DOHH2 (cell line): ENCODE measurements around the gene OXTR.

Experiments
- H3F3A ChIP-seq: fragments of 200-600 bp; sonication (generic), shearing (Covaris generic); 2 replicates; pipeline ENCODE4 v1.6.0; 2016; ENCODE audit warnings: antibody characterized with exemption, mild to moderate bottlenecking; ENCODE audit not compliant: control insufficient read depth, insufficient read depth
- H3K27ac ChIP-seq: fragments of 200-600 bp; sonication (generic); 2 replicates; pipeline ENCODE4 v1.5.1; 2014; ENCODE audit warnings: low read depth, mild to moderate bottlenecking, low read length, moderate library complexity
- H3K27me3 ChIP-seq: fragments of 200-600 bp; sonication (generic); 2 replicates; pipeline ENCODE4 v1.6.1; 2014; ENCODE audit warnings: mild to moderate bottlenecking, low read length, mixed read lengths; ENCODE audit not compliant: control insufficient read depth
- H3K36me3 ChIP-seq: fragments of 200-600 bp; sonication (generic); 2 replicates; pipeline ENCODE4 v1.6.1; 2014; ENCODE audit warnings: mild to moderate bottlenecking, low read length, moderate library complexity, mixed read lengths; ENCODE audit not compliant: control insufficient read depth
- H3K4me1 ChIP-seq: fragments of 200-600 bp; sonication (generic); 2 replicates; pipeline ENCODE4 v1.6.1; 2014; ENCODE audit warnings: mild to moderate bottlenecking, low read length, mixed read lengths; ENCODE audit not compliant: control insufficient read depth
- H3K4me2 ChIP-seq: fragments of 200-600 bp; sonication (generic); 2 replicates; pipeline ENCODE4 v1.6.0; 2014; ENCODE audit warnings: mild to moderate bottlenecking, low read length, moderate library complexity
- H3K4me3 ChIP-seq: fragments of 200-600 bp; sonication (generic); 2 replicates; pipeline ENCODE4 v1.5.1; 2014; ENCODE audit warnings: mild to moderate bottlenecking, low read length, mixed read lengths
- H3K79me2 ChIP-seq: fragments of 200-600 bp; sonication (generic); 2 replicates; pipeline ENCODE4 v1.6.1; 2014; ENCODE audit warnings: mild to moderate bottlenecking, low read length, mixed read lengths; ENCODE audit not compliant: control insufficient read depth
- H3K9me2 ChIP-seq: fragments of 200-600 bp; sonication (generic); replicated peaks from 2 replicates; pipeline ENCODE4 v1.6.1; 2014; ENCODE audit warnings: mild to moderate bottlenecking, low read length, mixed read lengths; ENCODE audit not compliant: control insufficient read depth
- H3K9me3 ChIP-seq: fragments of 200-600 bp; sonication (generic); 2 replicates; pipeline ENCODE4 v1.6.1; 2014; ENCODE audit warnings: antibody characterized with exemption, low read length, mixed read lengths; ENCODE audit not compliant: control insufficient read depth, insufficient read depth
- H4K20me1 ChIP-seq: fragments of 200-600 bp; sonication (generic); 2 replicates; pipeline ENCODE4 v1.6.0; 2014; ENCODE audit warnings: low read depth, mild to moderate bottlenecking, antibody characterized with exemption, low read length, moderate library complexity; ENCODE audit not compliant: control insufficient read depth, insufficient read depth
- EZH2phosphoT487 ChIP-seq: fragments of 200-600 bp; sonication (generic); IDR thresholded peaks from 2 replicates; pipeline ENCODE4 v1.6.1; 2017; ENCODE audit warnings: borderline replicate concordance, mild to moderate bottlenecking, antibody characterized with exemption, low read length, moderate library complexity, mixed read lengths
- TF ChIP-seq, protein P1 (sequence below): fragments of 200-600 bp; sonication (generic); IDR thresholded peaks from one replicate; pipeline ENCODE4 v1.5.1; 2014; ENCODE audit warnings: antibody characterized with exemption, mild to moderate bottlenecking, low read depth, low read length; ENCODE audit not compliant: poor library complexity, severe bottlenecking

OXTR gene

GRCh38 chr3:8730656-8731055, 38.8 kb downstream of the OXTR start:
- no peak for TF ChIP-seq EZH2phosphoT487
- TF ChIP-seq, protein P1, sequence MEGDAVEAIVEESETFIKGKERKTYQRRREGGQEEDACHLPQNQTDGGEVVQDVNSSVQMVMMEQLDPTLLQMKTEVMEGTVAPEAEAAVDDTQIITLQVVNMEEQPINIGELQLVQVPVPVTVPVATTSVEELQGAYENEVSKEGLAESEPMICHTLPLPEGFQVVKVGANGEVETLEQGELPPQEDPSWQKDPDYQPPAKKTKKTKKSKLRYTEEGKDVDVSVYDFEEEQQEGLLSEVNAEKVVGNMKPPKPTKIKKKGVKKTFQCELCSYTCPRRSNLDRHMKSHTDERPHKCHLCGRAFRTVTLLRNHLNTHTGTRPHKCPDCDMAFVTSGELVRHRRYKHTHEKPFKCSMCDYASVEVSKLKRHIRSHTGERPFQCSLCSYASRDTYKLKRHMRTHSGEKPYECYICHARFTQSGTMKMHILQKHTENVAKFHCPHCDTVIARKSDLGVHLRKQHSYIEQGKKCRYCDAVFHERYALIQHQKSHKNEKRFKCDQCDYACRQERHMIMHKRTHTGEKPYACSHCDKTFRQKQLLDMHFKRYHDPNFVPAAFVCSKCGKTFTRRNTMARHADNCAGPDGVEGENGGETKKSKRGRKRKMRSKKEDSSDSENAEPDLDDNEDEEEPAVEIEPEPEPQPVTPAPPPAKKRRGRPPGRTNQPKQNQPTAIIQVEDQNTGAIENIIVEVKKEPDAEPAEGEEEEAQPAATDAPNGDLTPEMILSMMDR: no peak
- Histone ChIP-seq H3K4me3 (no peak overlapping the region), H3K36me3 (no peaks in the 10 kb centered on the region), H3F3A (no peaks in the 10 kb centered on the region), H4K20me1 (no peaks in the 10 kb centered on the region), H3K4me1 (no peaks in the 10 kb centered on the region), H3K27ac (no peak overlapping the region), H3K9me3 (no peaks in the 10 kb centered on the region), H3K4me2 (no peak overlapping the region), H3K9me2 (no peaks in the 10 kb centered on the region), H3K79me2 (no peaks in the 10 kb centered on the region), H3K27me3 (no peaks in the 10 kb centered on the region)

DNA sequence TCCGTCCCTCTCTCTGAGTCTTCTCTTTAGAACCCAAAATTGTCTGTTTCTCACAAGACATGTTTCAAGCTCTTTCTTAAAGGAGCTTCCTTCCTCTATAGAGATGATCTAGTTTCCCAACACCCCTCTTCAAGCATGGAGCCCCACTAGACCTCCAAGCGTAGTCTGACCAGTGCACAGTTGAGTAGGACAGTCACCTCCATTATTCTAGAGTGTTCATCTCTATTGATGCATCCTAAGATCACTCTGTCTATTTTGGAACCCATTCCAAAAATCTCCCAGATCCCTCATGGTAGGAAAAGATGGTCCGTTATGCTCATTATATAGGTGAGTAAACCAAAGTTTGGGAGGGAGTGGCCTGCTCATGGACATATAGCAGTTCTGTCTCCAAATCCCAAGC, 39.9 kb downstream of the OXTR start:
- Histone ChIP-seq H3K27me3 (no peaks in the 10 kb centered on the region), H3K4me1 (no peaks in the 10 kb centered on the region), H3K36me3 (no peaks in the 10 kb centered on the region), H3K4me2 (no peak overlapping the region), H3K27ac (no peak overlapping the region), H3K9me2 (no peaks in the 10 kb centered on the region), H3K9me3 (no peaks in the 10 kb centered on the region), H3K4me3 (no peak overlapping the region), H3F3A (no peaks in the 10 kb centered on the region), H3K79me2 (no peaks in the 10 kb centered on the region), H4K20me1 (no peaks in the 10 kb centered on the region)
- TF ChIP-seq, protein P1: no peak

- H3K79me2 ChIP-seq: no peaks in the 10 kb centered on the region
- no peaks in the 10 kb centered on the region for H3K4me1 ChIP-seq
- no peaks in the 10 kb centered on the region for H3K9me2 ChIP-seq
- H3K4me3 ChIP-seq: no peak overlapping the region
- H3F3A ChIP-seq: no peaks in the 10 kb centered on the region
- H3K27me3 ChIP-seq: no peaks in the 10 kb centered on the region
- no peak overlapping the region for H3K4me2 ChIP-seq
- TF ChIP-seq EZH2phosphoT487: no peak
- TF ChIP-seq, protein P1: no peak
- H3K27ac ChIP-seq: no peak overlapping the region
- H3K9me3 ChIP-seq: no peaks in the 10 kb centered on the region
- no peaks in the 10 kb centered on the region for H4K20me1 ChIP-seq
- no peaks in the 10 kb centered on the region for H3K36me3 ChIP-seq
Measured at GRCh38 chr3:8727605-8728512, 41.6 kb downstream of the OXTR start.
